Transverse colon (tissue), 3 donors: ENCODE measurements around the gene PDF.

Experiments
- POLR2A ChIP-seq: fragments of 450-650 bp; IDR thresholded peaks from one replicate; pipeline ENCODE4 v1.6.1; 2016; ENCODE audit warnings: antibody characterized with exemption, mild to moderate bottlenecking, moderate library complexity
- TF ChIP-seq, protein P1 (sequence below), 5 experiments: fragments of 200-600 bp in 3 of 5; fragments of 450-650 bp in 2 of 5; sonication (generic) in 3 of 5; IDR thresholded peaks; 1 replicate in 2 of 5; 2 replicates in 3 of 5; pipeline ENCODE4 v1.5.1; 2016 to 2017; ENCODE audit warnings: antibody characterized with exemption in 5 of 5, inconsistent platforms in 3 of 5, mild to moderate bottlenecking in 2 of 5, moderate library complexity in 1 of 5

DNA sequence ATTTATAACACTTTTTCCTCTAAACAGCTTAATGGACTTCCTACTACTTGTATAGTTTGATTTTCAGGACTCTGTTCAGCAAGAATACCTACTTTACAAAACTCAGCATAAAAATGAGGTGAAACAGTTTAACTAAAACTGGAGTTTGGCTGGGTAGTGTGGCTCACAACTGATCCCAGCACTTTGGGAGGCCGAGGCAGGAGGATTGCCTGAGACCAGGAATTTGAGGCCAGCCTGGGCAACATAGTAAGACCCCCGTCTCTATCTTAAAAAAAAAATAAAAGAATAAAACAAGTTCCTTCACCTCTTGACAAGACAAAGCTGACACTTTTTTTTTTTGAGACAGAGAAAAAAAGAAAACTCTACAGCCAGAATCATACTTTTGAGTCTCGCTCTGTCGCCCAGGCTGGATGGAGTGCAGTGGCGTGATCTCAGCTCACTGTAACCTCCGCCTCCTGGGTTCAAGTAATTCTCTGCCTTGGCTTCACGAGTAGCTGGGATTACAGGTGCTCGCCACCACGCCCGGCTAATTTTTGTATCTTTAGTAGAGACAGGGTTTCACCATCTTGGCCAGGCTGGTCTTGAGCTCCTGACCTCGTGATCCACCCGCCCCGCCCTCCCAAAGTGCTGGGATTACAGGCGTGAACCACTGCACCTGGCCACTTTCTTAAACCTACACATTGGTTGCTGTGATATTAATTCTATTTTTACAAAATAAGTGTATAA lies 2.6 kb downstream of the PDF start:
- no peak for TF ChIP-seq POLR2A
- TF ChIP-seq, protein P1, sequence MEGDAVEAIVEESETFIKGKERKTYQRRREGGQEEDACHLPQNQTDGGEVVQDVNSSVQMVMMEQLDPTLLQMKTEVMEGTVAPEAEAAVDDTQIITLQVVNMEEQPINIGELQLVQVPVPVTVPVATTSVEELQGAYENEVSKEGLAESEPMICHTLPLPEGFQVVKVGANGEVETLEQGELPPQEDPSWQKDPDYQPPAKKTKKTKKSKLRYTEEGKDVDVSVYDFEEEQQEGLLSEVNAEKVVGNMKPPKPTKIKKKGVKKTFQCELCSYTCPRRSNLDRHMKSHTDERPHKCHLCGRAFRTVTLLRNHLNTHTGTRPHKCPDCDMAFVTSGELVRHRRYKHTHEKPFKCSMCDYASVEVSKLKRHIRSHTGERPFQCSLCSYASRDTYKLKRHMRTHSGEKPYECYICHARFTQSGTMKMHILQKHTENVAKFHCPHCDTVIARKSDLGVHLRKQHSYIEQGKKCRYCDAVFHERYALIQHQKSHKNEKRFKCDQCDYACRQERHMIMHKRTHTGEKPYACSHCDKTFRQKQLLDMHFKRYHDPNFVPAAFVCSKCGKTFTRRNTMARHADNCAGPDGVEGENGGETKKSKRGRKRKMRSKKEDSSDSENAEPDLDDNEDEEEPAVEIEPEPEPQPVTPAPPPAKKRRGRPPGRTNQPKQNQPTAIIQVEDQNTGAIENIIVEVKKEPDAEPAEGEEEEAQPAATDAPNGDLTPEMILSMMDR (IDR thresholded peaks at IDR 0.05): no peak
